GM19023 (cell line): ENCODE results near the gene DHRSX.
"Not testable (repeated sequence)": the region's sequence is repeated elsewhere in the genome, so short reads cannot be mapped to it uniquely, and the experiment has no call there.

Experiments
- ATAC-seq: cut with Tn5 transposase; IDR thresholded peaks from one replicate; pipeline ENCODE4 v1.9.1; 2021; ENCODE audit warnings: mild to moderate bottlenecking, moderate library complexity; ENCODE audit not compliant: unreplicated experiment

The DHRSX gene

DNA sequence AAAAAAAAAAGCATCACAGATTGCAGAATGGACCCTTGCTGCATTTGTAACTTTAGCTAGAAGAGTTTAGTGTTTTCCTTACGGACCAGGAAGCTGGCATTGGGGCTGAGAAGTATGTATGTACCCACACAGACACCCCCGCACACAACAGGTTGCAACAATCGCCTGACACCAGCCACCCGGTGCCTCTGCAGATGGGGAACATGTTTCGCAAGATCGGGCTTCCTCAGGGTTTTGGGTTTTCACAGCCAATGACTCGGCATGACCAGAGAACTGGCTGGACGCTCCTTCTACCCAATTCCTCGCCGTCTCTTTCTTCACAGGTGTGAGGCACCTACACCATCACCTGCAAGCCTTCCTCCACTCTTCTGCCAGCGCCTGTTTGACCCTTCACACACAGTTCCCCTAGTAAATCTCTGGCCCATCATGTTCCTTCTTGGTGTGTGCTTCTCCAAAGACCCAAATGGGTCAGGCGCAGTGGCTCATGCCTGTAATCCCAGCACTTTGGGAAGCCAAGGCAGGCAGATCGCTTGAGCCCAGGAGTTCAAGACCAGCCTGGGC, 70.4 kb downstream of the DHRSX start:
- no peak for ATAC-seq

GRCh38 chrX:2427737-2428136, 73.0 kb downstream of the DHRSX start:
- ATAC-seq = no peak

DNA sequence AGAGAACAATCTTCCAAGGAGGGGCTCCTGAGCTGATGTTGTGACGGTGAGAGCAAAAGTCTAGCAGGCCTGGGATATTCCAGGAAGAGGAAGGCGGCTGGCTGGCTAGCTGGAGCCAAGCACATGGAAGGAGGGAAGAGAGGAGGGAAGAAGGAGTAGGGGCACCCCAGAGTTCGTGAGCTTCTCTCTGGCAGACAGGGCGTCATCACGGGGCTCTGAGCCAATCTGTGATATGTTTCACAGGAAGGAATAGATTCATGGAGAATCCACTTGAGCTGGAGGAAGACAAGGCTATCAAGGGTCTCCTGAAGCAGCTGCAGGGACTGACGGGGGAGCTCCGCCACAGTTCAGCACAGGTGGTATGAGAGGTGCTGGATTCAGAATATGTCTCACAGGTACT, 73.6 kb downstream of the DHRSX start:
- ATAC-seq = no peak

- ATAC-seq = no peak
Measured at GRCh38 chrX:2426289-2426882, 74.4 kb downstream of the DHRSX start.

DNA sequence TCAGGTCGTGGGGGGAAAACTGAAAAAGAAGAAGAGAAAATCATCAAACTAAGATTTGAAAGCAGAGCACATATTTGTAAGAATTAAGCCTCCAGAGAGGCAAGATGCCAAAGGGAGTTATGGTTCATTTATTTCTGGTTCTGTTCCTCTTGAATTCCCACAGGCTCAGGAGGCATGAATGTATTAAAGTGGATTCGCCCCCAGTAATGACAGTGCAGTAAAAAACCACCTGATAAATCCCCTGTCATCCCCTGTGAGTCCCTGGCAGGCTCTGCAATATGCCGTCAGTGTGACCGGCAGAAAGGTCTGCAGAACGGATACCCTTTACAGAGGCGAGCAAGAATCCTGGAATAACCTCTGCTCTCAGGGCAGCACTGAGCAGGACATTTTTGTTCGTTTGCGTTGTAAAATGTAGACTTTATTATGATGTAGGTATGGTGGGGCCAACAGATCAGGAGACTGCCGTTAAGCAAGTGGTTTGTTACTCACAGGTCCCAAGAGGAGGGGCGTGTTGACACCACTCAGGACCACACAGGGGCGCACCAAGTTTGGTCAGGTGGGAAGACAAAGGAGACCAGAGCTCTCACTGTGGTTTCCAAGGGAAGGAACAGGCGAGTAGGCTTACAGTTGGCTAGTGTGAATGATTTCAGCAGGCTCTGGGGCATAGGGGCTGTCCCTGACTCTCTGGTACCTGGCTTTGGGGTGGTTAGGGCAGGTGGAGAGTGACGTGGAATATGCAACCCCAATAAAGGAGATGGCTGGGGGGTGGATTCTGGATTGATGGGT, 75.3 kb downstream of the DHRSX start:
- ATAC-seq = no peak

GRCh38 chrX:2424317-2424716, 76.5 kb downstream of the DHRSX start:
- no peak for ATAC-seq

DNA sequence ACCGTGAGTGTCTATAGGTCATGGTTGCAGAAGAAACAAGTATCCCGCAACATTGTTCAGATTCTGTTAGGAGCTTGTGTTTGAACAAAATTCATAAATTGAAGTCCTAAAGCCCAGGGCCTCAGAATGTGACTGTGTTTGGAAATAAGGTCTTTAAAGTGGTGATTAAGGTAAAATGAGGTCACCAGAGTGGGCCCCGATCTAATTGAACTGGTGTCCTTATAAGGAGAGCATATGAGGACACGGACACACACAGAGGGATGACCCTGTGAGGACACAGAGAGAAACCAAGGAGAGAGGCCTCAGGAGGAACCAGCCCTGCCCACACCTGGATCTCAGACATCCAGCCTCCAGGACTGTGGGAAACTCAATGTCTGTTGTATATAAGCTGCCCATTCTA, 76.9 kb downstream of the DHRSX start:
- ATAC-seq = no peak

DNA sequence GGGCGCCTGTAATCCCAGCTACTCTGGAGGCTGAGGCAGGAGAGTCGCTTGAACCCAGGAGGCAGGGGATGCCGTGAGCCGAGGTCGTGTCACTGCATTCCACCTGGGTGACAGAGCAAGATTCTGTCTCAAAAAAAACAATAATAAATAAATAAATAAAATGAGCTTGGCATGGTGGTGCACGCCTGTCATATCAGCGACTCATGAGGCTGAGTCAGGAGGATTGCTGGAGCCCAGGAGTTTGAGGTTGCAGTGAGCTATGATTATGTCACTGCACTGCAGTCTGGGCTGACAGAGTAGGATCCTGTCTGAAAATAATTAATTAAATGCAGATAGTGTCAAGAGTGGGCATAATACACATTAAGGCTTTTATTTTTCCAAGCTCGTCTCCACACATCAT, 77.5 kb downstream of the DHRSX start:
- ATAC-seq = no peak

DNA sequence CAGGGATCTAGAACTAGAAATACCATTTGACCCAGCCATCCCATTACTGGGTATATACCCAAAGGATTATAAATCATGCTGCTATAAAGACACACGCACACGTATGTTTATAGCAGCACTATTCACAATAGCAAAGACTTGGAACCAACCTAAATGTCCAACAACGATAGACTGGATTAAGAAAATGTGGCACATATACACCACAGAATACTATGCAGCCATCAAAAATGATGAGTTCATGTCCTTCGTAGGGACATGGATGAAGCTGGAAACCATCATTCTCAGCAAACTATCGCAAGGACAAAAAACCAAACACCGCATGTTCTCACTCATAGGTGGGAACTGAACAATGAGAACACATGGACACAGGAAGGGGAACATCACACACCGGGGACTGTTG, 81.4 kb downstream of the DHRSX start:
- ATAC-seq = not testable (repeated sequence)

GRCh38 chrX:2418000-2418399, 82.8 kb downstream of the DHRSX start:
- no peak for ATAC-seq

DNA sequence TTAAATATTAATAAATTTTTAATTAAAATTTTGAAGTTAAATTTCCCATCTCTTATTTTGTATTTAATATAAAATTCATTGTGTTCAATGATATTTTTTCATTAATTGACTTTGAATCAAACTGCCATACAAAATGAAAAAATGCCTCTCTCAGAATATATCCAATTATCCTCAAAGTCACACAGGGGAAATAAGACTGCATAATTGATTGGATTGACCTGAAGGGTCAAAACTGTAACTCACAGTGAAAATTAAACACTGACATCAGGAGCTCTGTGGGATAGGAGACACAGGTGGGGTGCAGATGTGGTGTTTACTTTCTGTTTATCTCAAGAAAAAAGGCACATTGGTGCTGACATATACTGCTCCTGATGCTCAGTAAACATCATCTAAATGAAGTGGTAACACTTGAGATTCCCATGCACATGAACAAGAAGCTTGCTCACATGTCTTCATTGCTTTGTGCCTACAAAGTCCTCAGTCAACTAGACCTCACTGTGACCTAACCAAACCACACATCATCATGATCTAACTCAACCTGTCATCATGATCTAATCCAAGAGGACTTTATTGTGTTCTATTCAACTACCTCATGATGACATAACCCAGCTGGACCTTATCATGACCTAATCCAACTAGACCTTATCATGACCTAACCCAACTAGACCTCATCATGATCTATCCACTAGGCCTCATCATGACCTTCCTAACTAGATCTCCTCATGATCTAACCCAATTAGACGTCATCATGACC, 83.7 kb downstream of the DHRSX start:
- no peak for ATAC-seq

- no peak for ATAC-seq
Measured at GRCh38 chrX:2414384-2414783, 86.4 kb downstream of the DHRSX start.

DNA sequence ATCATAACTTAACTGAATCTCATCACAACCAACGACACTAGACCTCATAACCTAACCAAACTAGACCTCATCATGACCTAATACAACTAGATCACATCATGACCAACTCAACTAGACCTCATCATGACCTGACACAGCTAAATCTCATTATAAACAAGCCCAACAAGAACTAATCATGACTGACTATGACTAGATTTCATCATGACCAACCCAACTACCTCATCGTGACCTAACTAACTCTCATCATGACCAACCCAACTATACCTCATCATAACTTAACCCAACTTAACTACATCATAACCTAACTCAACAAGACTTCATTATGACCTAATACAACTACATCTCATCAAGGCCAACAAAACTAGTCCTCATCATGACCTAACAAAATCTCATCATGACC, 86.8 kb downstream of the DHRSX start:
- ATAC-seq = no peak

- no peak for ATAC-seq
Measured at GRCh38 chrX:2412131-2412530, 88.6 kb downstream of the DHRSX start.

DNA sequence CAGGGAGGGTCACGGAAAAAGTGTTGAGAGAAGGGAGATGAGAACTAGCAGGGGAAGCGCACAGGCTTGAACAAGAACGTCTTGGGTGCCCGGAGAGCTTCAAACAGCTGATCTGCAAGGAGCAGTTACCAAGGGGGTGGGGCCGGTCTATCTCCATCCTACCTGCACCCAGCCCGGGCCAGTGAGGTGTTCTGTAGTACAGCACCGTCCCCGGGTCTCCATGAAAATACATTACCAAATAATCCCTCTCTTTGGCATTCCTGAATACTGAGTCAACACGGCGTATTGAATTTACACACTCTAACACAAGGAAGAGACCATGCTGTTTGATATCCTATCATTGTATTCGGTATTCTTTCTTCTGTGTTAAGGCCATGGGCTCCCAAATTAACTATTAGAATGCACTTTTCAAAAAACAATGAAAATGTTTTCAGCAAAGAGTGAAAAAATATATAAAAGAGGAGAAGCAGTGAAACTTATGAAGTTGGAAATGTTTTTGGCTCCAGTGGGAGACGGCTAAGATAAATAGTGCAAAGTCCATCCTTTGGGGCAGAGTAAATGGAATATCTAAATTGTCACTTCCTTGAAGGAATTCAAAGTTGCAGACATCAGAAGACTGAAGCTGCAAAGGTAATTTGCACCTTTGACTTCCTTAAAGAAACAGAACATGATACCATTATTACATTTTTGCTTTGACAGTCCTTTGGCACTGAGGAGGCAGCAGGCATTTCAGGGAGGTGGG, 90.3 kb downstream of the DHRSX start:
- no peak for ATAC-seq

DNA sequence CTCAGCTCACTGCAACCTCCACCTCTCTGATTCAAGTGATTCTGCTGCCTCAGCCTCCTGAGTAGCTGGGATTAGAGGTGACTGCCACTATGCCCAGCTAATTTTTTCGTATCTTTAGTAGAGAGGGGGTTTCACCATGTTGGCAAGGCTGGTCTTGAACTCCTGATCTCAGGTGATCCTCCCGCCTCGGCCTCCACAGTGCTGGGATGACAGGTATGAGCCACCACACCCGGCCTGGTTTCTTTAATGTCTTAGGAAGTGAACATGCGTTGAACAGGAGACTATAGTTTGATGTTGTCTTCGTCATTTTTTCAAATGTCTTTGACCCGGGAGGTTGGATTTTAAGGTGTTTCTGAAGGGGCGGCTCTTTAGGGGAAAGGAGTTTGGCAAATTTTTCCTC, 91.0 kb downstream of the DHRSX start:
- ATAC-seq = no peak

DNA sequence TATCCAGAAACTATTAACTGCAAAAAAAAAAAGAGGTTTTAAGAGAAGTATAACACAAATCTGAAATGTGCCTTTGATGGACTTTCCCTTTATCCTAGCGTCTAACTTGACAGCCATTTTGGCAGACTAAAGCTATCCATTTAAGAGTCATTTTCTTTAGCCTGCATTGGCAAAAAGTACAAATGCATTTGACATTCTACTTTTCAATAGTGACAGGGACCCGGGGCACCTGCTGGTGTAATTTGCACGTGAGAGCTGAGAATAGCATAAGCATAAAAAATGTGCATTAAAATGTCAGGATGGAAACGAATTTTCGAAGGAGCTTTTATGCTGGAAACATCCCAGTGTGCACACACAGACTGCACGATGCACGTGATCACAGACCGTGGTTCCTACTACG, 91.9 kb downstream of the DHRSX start:
- no peak for ATAC-seq

GRCh38 chrX:2406891-2407518, 93.8 kb downstream of the DHRSX start:
- no peak for ATAC-seq

- ATAC-seq = no peak
Measured at GRCh38 chrX:2404776-2405175, 96.0 kb downstream of the DHRSX start.

DNA sequence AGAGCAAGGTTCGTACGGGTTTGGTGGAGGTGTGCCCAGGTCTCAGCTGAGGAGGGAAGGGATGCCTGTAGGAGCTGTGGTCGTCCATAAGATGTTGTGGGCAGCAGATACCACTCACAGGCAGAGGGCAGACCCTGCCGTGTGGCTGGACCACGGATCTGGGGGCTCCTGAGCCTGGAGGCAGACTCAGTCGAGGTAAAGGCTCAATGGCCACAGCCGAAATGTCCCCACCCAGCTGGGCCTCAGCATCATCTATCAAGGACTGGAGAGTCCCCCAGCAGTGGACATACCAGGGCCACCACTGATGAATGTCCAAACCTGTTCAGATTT, 98.5 kb downstream of the DHRSX start:
- no peak for ATAC-seq
